Activated naive CD4-positive, alpha-beta T cell (primary cell): ENCODE results near the gene SYTL3.
"Not testable (repeated sequence)": the region's sequence is repeated elsewhere in the genome, so short reads cannot be mapped to it uniquely, and the experiment has no call there.

Experiments
- DNase-seq, 4 experiments: peaks; one replicate each; lab custom pipeline; 2025; lab: John Stamatoyannopoulos, UW

SYTL3 gene

DNA sequence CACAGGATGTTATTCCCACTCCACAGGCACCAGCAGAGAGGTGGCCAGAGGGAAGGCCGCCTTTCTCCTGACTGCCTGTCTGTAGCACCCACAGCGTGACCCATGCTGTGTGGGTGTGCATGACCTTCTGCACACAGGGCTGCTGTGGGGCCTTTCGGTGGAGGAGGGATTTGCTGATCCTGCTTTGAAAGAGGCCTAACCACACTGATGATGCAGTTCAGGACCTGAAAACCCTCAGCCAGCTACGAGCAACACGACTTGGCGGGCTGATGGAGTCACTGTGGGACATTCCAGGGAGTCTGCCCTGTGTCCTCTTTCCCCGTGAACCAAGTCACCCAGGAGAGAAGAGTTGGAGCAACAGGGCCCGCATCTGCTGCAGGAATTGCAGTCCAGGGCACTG lies 49.1 kb downstream of the SYTL3 start:
- DNase-seq = no peak

- DNase-seq = not testable (repeated sequence)
Measured at GRCh38 chr6:158701268-158701667, 51.4 kb downstream of the SYTL3 start.

DNA sequence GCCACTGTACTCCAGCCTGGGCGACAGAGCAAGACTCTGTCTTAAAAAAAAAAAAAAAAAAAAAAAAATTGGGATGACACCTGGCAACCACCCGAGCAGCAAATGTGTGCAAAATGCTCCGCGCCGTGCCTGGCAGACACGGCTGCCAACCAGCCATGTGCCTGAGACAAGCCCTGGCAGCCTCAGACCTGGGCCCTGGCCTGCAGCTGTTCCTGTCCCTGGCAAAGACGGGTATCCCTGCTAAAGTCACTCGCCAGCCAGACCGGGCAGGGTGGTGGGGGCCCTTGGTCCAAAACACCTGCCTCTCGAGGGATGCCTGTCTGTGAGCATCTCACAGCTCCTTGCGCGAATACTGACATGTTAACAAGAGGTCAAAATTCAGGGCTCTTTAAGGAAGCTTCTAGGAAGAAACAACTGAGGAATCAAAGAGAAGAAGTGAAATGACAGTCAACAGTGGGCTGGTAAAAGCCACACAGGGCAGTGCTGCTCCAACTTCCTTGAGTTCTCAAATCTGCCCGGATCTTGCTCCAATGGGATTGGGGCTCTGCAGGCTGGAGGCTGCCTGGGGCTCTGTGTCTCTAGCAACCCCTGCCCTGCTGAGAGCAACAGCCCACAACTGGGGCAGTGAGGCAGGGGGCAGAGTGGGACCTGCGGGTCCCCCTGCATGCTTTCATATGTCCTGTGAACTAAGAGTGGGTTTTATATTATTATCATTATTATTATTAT lies 53.4 kb downstream of the SYTL3 start:
- no peak for DNase-seq

DNA sequence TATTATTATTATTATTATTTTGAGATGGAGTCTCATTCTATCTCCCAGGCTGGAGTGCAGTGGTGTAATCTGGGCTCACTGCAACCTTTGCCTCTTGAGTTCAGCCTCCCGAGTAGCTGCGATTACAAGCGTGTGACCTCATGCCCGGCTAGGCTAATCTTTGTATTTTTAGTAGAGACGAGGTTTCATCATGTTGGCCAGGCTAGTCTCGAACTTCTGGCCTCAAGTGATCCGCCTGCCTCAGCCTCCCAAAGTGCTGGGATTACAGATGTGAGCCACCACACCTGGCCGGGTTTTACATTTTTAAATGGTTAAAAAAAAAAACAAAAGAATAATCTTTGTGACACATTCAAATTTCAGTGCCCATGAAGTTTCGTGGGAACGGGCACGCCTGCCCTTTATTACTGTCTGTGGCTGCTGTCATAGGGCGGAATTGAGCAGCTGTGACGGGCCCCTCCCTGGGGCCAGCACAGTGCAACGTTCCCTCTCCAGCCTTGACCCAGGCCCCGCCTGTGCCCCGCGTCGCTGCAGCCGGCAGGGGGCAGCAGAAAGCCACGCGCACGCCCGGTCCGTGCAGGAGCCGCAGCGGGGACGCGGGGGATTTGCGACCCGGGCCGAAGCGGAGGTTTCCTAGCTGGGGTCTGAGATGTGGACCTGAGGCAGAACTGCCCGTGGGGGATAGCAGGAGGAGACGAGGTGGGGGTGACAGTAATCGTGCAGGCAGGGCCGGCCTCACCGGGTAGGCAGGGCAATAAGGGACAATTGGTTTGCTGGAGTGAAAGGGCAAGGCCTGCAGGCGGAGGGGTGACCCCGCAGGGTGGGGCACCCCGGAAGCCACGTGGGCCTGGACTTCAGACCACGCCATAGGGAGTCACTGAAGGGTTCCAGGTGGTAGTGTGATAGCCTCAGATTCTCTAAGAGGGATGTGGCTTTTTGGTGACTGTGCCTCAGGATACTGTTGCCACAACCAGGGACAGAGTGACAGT lies 54.3 kb downstream of the SYTL3 start:
- DNase-seq = peak; percentile 35 to 72 (median 63)

GRCh38 chr6:158705386-158706126 lies 55.7 kb downstream of the SYTL3 start:
- no peak for DNase-seq

DNA sequence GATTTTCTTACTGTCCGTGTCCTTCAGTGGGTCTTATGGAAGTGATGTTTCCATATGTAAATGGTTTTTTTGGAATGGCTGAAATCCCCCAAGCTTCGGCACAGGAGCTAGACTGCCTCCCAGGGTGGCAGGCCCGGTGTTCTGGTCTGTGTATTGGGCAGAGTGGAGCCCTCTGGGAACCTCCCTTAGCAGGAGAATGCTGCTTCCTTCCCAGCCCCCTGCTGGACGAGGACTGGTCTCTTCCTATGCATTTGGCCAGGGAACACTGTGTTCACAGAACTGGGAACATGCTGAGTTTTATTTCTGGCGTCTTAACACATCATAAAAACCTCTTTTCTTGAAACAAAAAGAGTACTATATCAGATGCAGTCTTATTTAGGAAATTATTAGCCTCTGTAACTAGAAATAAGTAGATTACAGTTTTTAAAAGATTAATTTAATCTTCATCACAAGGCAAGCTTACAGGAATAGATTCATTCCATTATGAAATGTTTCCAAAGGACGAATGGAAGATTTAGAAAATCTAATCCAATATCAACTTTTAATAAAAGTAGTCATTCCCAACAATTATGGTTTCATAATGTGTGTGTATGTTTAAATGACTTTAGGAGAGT lies 56.6 kb downstream of the SYTL3 start:
- no peak for DNase-seq

DNA sequence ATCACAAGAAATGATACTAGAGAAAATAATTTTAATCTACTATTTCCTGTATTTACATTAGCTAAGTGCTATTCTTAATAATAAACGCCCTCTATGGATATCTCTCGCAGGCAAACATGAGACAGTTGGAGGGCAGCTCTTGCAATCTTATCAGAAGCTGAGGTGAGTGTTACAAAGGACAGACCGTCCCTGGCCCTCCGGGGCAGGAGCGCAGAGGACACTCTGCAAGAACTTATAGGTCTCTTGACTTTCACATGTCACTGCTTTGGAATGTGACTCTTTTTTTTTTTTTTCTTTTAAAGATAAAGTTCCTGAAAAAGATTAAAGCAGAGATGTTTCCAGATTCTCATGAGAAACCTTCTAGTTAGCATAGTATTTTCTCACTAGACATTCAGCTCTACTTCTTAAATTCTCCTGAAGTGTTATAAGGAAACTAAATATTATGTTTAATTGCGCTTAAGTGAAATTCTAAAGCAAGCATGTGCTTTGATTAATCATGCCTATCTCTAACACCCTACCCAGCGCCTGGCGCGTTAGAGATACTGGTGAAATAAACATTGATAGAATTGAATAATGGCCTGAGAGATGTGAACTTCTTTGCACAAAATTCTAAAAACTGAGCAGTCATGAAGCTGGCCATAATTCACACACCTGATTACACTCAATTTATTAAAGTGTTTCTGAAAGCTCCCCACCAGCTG lies 57.4 kb downstream of the SYTL3 start:
- no peak for DNase-seq

DNA sequence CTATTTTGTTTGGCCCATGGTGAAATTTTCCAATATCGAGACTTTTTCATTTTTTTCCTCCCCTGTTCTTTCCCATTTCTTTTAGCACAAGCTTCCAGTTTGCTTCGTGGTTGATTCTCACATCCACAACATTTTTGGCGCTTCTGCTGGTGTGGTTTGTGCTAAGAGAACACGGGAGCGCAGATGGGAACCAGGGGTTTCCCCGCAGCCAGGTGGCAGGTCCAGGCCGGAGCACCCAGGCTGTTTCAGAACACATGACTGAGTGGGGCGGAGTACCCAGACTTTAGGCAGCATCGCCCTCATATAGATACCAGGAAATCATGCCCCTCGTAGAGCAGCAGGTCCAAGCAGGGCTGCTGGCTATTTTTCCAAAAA lies 58.0 kb downstream of the SYTL3 start:
- no peak for DNase-seq

DNA sequence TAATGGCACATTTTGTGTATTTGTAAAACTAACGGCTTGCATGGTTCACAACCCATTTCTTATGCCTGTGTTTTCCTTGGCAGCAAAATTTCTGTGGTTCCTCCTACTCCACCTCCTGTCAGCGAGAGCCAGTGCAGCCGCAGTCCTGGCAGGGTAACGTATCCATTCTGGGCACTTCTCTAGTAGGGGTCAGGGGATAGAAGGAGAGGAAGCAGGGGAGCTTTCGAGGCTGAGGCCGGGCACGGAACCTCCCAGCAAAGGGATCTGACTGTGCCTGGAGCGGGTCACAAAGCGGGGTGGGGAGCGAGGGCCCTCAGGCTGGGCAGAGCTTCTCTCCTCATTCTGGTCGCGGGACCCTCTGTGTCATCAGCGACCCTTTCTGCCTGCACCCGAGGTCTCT lies 58.4 kb downstream of the SYTL3 start:
- DNase-seq = no peak

- DNase-seq = no peak
Measured at GRCh38 chr6:158709809-158710208, 60.0 kb downstream of the SYTL3 start.

DNA sequence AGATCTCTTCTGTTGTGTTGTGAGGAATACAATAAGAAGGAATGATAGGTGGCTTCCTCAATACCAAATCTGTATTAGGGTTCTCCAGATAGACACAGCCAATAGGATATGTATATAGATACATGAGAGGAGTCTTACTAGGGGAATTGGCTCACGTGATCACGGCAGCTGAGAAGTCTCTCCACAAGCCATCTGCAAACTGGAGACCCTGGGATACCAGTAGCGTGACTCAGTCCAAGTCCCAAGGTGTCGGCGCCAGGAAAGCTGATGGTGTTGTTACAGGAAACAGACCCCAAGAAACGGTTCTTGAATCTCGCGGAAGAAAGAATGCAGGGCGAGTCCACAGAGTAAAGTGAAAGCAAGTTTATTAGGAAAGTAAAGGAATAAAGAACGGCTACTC lies 61.4 kb downstream of the SYTL3 start:
- no peak for DNase-seq

- no peak for DNase-seq
Measured at GRCh38 chr6:158713469-158713868, 63.6 kb downstream of the SYTL3 start.

- no peak for DNase-seq
Measured at GRCh38 chr6:158714706-158715105, 64.9 kb downstream of the SYTL3 start.

- no peak for DNase-seq
Measured at GRCh38 chr6:158715330-158716311, 65.8 kb downstream of the SYTL3 start.

- DNase-seq = no peak
Measured at GRCh38 chr6:158717341-158718330, 67.8 kb downstream of the SYTL3 start.

DNA sequence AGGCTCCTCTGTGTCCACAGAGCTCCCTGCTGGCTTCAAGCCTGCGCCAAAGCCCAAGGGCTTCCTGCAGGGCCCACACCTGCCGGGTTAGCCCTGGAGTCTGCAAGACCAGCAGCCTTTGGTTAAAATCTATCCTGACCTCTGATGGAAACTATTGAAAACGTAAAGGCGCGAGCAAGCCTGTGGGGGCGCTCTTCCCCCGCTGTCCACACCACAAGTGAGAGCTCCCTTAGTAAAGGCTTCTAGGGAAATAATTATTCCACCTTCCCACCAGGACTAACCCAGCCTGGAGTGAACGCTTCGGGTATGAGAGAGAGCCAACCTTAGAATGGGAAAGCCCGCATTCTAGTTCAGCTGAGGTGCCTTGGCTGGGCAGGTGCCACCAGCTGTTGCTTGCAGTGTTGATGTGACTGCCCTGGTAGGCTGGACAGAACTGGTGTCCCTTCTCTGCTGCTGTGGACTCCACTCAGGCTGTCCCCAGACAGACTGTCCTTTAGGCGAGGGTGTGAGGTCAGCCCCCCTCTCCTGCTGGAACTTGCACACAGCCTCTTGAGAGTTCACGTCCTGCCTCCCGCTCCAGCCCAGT lies 68.7 kb downstream of the SYTL3 start:
- no peak for DNase-seq

- DNase-seq = no peak
Measured at GRCh38 chr6:158722176-158722729, 72.4 kb downstream of the SYTL3 start.

DNA sequence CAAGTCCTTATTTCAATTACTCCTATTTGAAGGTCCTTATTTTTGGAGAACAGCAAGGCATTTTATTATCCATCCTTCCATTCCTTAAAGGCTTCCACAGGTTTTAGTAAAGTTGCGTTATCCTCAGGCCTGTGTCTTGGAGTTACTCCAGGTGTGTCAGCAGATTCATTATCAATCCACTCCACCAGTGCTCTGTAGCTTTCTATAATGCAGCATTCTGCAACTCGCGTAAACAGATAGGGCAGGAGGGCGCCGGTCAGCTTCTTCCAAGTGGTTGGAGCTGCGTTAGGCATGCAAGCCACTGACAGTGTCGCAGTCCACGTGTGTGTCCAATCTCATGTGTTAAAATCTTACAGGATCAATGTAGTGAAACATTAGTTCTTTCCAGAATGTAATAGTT lies 75.8 kb downstream of the SYTL3 start:
- no peak for DNase-seq
